Erythroblast (primary cell): ENCODE data around the gene SERTAD4.
"Not testable (repeated sequence)": the region's sequence is repeated elsewhere in the genome, so short reads cannot be mapped to it uniquely, and the experiment has no call there.

Source experiments
- DNase-seq, 2 experiments: peaks; one replicate each; lab custom pipeline; 2025; lab: John Stamatoyannopoulos, UW
- GATA1 ChIP-seq: IDR thresholded peaks from 2 replicates; pipeline ENCODE4 v1.6.1; 2011; ENCODE audit warnings: low read depth, mild to moderate bottlenecking, control low read depth, low read length, moderate library complexity
- POLR2A ChIP-seq: IDR thresholded peaks from 2 replicates; pipeline ENCODE4 v1.6.1; 2011; ENCODE audit warnings: mild to moderate bottlenecking, low read length

The SERTAD4 gene

GRCh38 chr1:210232511-210233215 is at the start of gene SERTAD4:
Gene SERTAD4, plus strand, starts transcription at chr1:210232796. Its CDS starts 5,165 bp downstream, at chr1:210237961.
- TF ChIP-seq POLR2A (no peak), GATA1 (no peak)
- no peak for DNase-seq

- DNase-seq = no peak
- TF ChIP-seq POLR2A = no peak
- no peak for TF ChIP-seq GATA1
Measured at GRCh38 chr1:210185063-210185462, 47.5 kb upstream of the SERTAD4 start.

- DNase-seq = not testable (repeated sequence)
Measured at GRCh38 chr1:210187849-210188606, 44.6 kb upstream of the SERTAD4 start.

- TF ChIP-seq GATA1 (no peak), POLR2A (no peak)
- DNase-seq = no peak
Measured at GRCh38 chr1:210189426-210189825, 43.2 kb upstream of the SERTAD4 start.

DNA sequence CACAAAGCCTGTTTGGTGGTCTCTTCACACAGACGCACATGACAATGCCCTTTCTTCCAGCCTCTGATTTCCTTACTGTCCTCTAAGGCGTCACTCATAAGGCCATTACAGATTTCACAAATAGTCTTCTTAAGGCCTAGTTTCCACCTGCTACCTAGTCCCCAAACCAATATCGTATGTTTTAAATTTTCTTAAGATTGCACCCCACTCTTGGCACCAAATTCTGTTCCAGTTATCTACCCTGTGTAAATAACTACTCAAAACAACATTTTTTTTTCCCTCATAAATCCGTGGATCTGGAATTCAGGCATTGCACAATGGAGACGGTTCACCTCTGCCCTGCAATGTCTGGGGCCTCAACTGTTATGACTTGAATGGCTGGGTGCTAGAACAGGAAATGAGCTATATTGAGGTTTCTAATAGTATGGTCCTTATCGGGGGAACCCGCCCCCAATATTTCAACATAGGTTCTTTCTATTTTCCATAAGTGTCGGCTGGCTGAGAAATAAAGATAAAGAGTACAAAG is 36.9 kb upstream of the SERTAD4 start:
- no peak for TF ChIP-seq POLR2A
- TF ChIP-seq GATA1 = no peak
- no peak for DNase-seq

DNA sequence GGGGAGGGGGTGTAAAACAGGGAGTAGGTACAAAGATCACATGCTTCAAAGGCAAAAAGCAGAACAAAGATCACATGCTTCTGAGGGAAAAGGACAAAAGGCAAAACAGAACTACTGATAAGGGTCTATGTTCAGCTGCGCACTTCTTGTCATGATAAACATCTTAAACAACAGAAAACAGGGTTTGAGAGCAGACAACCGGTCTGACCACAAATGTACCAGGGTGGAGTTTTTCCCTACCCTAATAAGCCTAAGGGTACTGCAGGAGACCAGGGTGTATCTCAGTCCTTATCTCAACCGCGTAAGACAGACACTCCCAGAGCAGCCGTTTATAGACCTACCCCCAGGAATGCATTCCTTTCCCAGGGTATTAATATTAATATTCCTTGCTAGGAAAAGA is 36.3 kb upstream of the SERTAD4 start:
- DNase-seq = not testable (repeated sequence)

DNA sequence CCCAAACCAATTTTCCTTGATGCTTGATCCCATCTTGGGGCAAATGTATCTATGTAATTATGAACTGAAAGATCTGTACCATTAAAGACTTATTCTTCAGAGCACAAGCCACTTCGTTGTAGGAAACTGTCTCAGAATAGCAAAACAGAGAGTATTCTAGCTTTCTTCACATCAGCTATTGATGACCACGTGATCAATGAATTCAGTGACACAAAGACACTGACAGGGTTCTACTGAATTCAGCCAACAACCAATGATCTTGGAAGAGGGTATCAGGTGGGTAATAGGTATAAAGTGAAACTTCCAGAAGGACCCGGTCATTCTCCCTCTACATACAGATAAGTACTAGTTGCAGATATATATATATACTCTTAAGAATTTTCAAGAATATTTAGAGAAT is 33.8 kb upstream of the SERTAD4 start:
- no peak for DNase-seq
- TF ChIP-seq POLR2A (no peak), GATA1 (no peak)

- TF ChIP-seq GATA1 = no peak
- TF ChIP-seq POLR2A = no peak
- DNase-seq = no peak
Measured at GRCh38 chr1:210200124-210200736, 32.4 kb upstream of the SERTAD4 start.

DNA sequence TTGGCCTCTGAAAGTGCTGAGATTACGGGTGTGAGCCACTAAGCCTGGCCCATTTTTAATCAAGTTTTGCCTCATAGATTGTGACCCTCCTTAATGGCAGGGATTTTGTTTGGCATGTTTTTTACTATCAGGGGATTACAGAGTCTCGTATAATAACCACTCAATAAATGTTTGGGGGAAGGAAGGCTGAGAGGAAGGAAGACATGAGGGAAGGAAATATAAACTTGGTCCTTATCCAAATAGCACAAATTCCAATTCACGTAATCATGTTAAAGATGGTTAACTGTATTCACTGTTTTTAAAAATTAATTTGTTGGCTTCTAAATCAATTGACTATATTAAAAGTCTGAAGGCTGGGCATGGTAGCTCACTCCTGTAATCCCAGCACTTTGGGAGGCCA is 30.9 kb upstream of the SERTAD4 start:
- no peak for DNase-seq
- no peak for TF ChIP-seq POLR2A
- TF ChIP-seq GATA1 = no peak

DNA sequence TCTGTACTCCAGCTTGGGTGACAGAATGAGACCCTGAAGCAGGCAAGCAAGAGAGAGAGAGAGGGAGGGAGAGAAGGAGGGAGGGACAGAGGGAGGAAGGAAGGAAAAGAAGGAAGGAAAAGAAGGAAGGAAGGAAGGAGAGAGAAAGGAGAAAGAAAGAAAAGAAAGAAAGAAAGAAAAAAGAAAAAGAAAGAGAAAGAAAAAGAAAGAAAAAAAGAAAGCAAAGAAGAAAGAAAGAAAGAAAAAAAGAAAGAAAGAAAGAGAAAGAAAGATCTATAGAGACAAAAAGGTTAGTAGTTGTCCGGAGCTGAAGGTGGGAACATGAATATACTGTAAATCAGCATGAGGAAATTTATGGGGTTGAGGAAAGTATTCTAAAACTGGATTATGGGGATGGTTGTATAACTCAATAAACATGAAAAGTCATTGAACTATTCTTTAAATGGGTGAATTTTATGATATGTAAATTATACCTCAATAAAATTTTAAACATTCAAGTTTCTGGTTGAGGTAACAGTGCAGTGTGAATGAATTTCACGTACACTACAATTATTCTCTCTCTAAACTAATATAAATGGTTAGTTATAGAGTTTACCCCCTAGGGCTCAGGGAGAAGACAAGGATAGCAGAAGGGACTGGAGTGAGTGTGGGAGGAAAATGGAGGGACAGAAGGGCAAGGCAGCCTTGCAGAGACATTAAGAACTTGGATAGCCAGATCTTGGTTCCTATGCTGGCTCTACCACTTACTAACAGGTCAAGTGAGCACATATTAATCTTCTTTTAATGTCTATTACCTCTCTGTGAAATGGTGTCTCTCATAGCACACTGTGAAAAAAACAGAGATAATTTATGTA is 24.8 kb upstream of the SERTAD4 start:
- DNase-seq = no peak
- TF ChIP-seq POLR2A = no peak
- TF ChIP-seq GATA1 = no peak

DNA sequence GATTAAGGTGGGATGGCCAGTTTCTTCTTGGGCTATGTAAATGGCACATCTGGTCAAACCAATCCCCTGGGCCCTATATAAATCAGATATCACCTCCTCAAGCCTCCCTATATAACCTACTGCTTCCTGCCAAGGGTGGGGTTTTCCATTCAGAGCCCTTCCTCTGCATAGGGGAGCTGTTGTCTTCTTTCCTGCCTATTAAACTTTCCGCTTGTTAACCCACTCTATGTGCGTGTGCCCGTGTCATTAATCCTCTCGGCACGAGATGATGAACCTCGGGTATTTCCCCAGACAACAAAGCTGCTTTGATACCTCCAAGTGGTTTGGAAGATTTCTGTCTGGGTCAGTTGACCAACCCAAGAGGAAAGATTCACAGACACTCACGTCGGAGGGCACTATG is 19.3 kb upstream of the SERTAD4 start:
- no peak for TF ChIP-seq POLR2A
- TF ChIP-seq GATA1 = no peak
- DNase-seq = no peak

GRCh38 chr1:210214573-210215409 is 17.8 kb upstream of the SERTAD4 start:
- no peak for DNase-seq
- TF ChIP-seq POLR2A = no peak

GRCh38 chr1:210217482-210217881 is 15.1 kb upstream of the SERTAD4 start:
- TF ChIP-seq GATA1 (no peak), POLR2A (no peak)
- no peak for DNase-seq
